ENCODE results near the gene STPG3. TPM values are rescaled to one million over a fixed set of nuclear protein-coding genes. Genes with fewer than 3 reads are reported as not detected.

The STPG3 gene
- total and polyA plus RNA-seq, 7 donors, result 0.08 TPM; not detected in 6

DNA sequence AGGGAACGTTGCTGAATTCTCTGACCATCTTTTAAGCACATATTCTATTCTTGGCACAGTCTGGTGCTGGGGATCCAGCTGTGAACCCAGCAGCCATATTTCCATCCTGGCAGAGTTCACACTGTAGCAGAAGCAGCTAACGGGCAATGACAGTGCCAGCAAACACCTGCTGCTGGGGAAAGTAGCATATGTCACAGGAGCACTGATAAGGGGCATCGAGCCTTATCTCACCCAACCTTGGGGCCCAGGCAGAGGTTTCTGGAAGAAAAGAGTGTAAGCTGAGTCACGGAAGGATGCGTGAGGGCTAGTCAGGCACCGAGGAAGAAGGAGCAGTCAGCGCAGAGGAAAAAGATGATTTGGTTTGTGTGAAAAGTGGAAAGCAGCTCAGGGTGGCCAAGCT, 44.5 kb upstream of the STPG3 start:
- no peak for ATAC-seq
- peak overlapping the region; percentile 81 for H3K4me3 ChIP-seq
- intact Hi-C loops (cut with DNase I), result no loop called here
- no peak for DNase-seq
- H3K36me3 ChIP-seq (ENCODE audit: insufficient read depth in 1 of 2, low read depth in 1 of 2), result no peaks in the 10 kb centered on the region
- TF ChIP-seq, protein P1, sequence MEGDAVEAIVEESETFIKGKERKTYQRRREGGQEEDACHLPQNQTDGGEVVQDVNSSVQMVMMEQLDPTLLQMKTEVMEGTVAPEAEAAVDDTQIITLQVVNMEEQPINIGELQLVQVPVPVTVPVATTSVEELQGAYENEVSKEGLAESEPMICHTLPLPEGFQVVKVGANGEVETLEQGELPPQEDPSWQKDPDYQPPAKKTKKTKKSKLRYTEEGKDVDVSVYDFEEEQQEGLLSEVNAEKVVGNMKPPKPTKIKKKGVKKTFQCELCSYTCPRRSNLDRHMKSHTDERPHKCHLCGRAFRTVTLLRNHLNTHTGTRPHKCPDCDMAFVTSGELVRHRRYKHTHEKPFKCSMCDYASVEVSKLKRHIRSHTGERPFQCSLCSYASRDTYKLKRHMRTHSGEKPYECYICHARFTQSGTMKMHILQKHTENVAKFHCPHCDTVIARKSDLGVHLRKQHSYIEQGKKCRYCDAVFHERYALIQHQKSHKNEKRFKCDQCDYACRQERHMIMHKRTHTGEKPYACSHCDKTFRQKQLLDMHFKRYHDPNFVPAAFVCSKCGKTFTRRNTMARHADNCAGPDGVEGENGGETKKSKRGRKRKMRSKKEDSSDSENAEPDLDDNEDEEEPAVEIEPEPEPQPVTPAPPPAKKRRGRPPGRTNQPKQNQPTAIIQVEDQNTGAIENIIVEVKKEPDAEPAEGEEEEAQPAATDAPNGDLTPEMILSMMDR (IDR thresholded peaks at IDR 0.05), result no peak
- H3K9me3 ChIP-seq, result no peaks in the 10 kb centered on the region
- H3K4me1 ChIP-seq, result peaks cover 43% of the 10 kb centered on the region
- H3K27ac ChIP-seq, result no peak overlapping the region
- WGBS, 3 donors, result 71 to 78% (median 76%) methylated on average over 7 of the region's 7 CpGs
- no peaks in the 10 kb centered on the region for H3K27me3 ChIP-seq (ENCODE audit: insufficient read depth in 3 of 3, low read length in 2 of 3)

DNA sequence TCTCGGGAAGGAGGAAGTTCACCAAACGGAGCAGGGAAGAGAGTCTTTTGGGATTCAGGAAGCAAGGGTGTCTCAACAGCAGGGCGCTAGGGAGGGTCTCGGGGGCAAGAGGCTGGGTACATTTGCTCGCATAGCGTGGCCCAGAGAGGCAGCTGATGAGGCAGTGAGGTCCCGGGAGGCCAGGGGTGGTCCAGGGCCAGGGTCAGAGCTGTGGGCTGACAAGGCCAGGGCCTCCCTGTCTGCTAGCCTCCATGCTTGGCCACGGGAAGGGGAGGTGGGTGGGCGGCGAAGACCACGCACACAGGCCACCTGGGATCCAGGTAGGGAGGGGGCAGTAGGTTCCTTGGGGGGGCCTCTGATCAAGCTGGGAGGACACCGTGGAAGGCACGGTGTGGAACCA, 39.6 kb upstream of the STPG3 start:
- Histone ChIP-seq H3K27me3 (ENCODE audit: insufficient read depth in 3 of 3, low read length in 2 of 3) (no peaks in the 10 kb centered on the region), H3K9me3 (no peaks in the 10 kb centered on the region), H3K4me1 (peaks cover 4% of the 10 kb centered on the region), H3K27ac (no peak overlapping the region), H3K4me3 (no peak overlapping the region), H3K36me3 (ENCODE audit: insufficient read depth in 1 of 2, low read depth in 1 of 2) (peaks cover 0 to 12% of the 10 kb centered on the region in 2 donors)
- WGBS, 3 donors, result 71 to 83% (median 76%) methylated on average over 13 of the region's 13 CpGs
- ATAC-seq (no peak), DNase-seq (no peak)
- TF ChIP-seq, protein P1 (IDR thresholded peaks at IDR 0.05), result no peak
- intact Hi-C loops (cut with DNase I), result no loop called here

DNA sequence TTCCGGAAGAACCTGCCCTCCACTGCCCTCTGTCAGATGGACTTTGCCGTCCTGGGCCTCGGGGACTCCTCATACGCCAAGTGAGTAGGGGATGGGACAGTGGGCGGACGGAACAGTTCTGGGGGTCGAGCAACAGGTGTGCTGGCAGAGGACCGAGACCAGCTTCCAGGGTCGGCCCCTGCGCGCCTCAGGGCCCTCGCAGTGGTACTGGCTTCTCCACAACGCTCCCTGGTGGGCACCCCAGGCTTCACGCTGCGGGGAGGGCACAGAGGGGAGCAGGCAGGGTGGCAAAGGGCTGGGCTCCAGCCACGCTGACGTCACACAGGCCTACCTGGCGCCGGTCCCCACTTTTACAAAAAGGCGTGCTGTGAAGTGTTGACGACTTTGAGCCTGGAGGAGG, 38.6 kb upstream of the STPG3 start:
- no peaks in the 10 kb centered on the region for H3K9me3 ChIP-seq
- intact Hi-C loops (cut with DNase I), result no loop called here
- TF ChIP-seq, protein P1 (IDR thresholded peaks at IDR 0.05), result no peak
- WGBS, 3 donors, result 66 to 76% (median 72%) methylated on average over 20 to 21 of the region's 21 CpGs
- H3K36me3 ChIP-seq (ENCODE audit: insufficient read depth in 1 of 2, low read depth in 1 of 2), result peaks cover 0 to 12% of the 10 kb centered on the region in 2 donors
- H3K4me3 ChIP-seq, result no peak overlapping the region
- no peaks in the 10 kb centered on the region for H3K27me3 ChIP-seq (ENCODE audit: insufficient read depth in 3 of 3, low read length in 2 of 3)
- no peaks in the 10 kb centered on the region for H3K4me1 ChIP-seq
- ATAC-seq, result no peak
- no peak overlapping the region for H3K27ac ChIP-seq
- no peak for DNase-seq

DNA sequence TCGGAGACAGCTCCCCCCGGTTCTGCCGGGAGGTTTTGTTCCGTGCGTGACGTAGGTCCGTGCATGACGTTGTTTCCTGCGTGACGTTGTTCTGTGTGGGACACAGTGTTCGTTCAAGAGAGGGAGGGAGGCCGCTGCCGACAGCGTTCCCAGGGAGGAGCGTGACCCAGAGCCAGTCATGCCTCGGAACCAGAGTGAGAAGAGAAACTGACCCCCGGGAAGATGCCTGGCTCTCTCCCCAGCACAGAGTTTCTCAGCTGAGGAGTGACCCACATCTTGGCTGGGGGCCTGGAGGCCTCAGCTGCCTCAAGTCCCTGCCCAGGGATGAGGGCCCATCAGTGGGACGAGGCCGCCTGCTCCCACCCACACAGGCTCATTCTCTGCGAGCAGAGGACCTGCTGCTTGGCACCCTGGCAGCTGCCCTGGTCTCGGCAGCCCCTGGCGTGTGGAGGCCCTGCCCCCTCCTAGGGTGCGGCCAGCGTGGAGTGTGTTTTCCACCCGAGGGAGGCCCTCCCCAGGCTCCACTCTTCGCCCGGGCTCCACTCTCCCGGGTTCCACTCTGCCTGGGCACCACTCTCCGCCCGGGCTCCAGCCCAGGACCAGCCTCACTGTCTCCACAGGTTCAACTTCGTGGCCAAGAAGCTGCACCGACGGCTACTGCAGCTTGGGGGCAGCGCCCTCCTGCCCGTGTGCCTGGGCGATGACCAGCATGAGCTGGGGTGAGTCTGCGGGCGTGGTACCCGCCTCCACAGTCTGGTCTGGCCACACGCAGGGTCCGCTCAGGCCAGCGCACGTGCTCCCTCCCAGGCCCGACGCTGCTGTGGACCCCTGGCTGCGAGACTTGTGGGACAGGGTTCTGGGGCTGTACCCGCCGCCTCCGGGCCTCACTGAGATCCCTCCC, 37.7 kb upstream of the STPG3 start:
- Histone ChIP-seq H3K4me3 (no peak overlapping the region), H3K27ac (no peak overlapping the region), H3K27me3 (ENCODE audit: insufficient read depth in 3 of 3, low read length in 2 of 3) (no peaks in the 10 kb centered on the region), H3K4me1 (no peaks in the 10 kb centered on the region), H3K36me3 (ENCODE audit: insufficient read depth in 1 of 2, low read depth in 1 of 2) (peaks cover 0 to 12% of the 10 kb centered on the region in 2 donors), H3K9me3 (no peaks in the 10 kb centered on the region)
- WGBS, 3 donors, result 80 to 88% (median 81%) methylated on average over 49 of the region's 49 CpGs
- intact Hi-C loops (cut with DNase I), result no loop called here
- no peak for ATAC-seq
- DNase-seq, result no peak
- TF ChIP-seq, protein P1 (IDR thresholded peaks at IDR 0.05), result no peak
